A673 (cell line): ENCODE data around the gene HSD3B1.
A peak's percentile ranks its signal among the peaks of the same experiment; 100 is the strongest.

ENCODE experiments used
- CTCF ChIP-seq: fragments of 300-800, 200-600 bp; sonication (generic); conservative IDR thresholded peaks from 2 replicates; pipeline ENCODE4 v1.5.1; 2017; ENCODE audit warnings: low read depth, mild to moderate bottlenecking, antibody characterized with exemption, low read length, moderate library complexity, mixed read lengths
- EZH2 ChIP-seq: fragments of 200-600 bp; sonication (generic); IDR thresholded peaks from 2 replicates; pipeline ENCODE4 v1.6.1; 2017; ENCODE audit warnings: borderline replicate concordance, low read depth, mild to moderate bottlenecking, mixed read lengths, antibody characterized with exemption, low read length; ENCODE audit not compliant: poor library complexity, severe bottlenecking

GRCh38 chr1:119549719-119550132 is 42.7 kb downstream of the HSD3B1 start:
- peak; percentile 69 for TF ChIP-seq CTCF
- TF ChIP-seq EZH2 = no peak
